PFSK-1 (cell line): ENCODE measurements around the gene SLC12A4.

Experiments used
- FOXP2 ChIP-seq: optimal IDR thresholded peaks from 2 replicates; pipeline ENCODE3; 2011; ENCODE audit warnings: borderline replicate concordance, control low read depth, inconsistent platforms; ENCODE audit not compliant: insufficient read depth; ENCODE audit errors: extremely low read length, extremely low read depth
- POLR2AphosphoS5 ChIP-seq: IDR thresholded peaks from 2 replicates; pipeline ENCODE4 v1.6.1; 2012; ENCODE audit warnings: low read depth, mild to moderate bottlenecking, control low read depth, low read length, moderate library complexity
- REST ChIP-seq, 2 experiments: IDR thresholded peaks; 2 replicates each; pipeline versions ENCODE4 v1.6.1 to v1.8.0; 2011 to 2012; ENCODE audit warnings: low read depth in 2 of 2, low read length in 2 of 2, control low read depth in 1 of 2, inconsistent platforms in 1 of 2, mild to moderate bottlenecking in 1 of 2, moderate library complexity in 1 of 2; ENCODE audit not compliant: insufficient read depth in 1 of 2
- SIN3A ChIP-seq: IDR thresholded peaks from 2 replicates; pipeline ENCODE4 v1.6.1; 2012; ENCODE audit warnings: mild to moderate bottlenecking, low read length, moderate library complexity, borderline replicate concordance; ENCODE audit not compliant: insufficient read depth
- TAF1 ChIP-seq: IDR thresholded peaks from 2 replicates; pipeline ENCODE4 v1.6.1; 2012; ENCODE audit warnings: low read length, control low read depth, borderline replicate concordance; ENCODE audit not compliant: insufficient read depth

The SLC12A4 gene

DNA sequence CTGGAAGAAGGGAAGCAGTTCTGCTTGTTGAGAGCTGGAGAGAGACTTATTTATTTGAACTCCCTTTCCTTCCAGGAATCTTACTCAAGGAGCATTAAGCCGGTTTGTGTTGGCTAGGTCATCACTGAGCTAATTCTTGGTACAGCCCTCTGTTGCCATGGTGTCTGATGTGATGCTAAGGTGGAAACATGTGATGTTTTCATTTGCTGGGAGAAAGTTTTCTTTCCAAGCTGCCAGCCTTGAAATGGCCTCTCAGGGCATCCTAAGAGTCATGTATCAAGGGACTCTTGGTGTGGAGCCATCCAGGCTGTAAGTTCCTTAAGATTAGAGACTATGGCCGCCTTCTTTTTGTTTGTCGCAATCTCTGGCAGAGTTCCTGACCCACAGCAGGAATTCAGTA lies 71.2 kb downstream of the SLC12A4 start:
- TF ChIP-seq REST (IDR thresholded peaks at IDR 0.05; ENCODE audit: insufficient read depth in 1 of 2, low read depth in 2 of 2, low read length in 2 of 2) (no peak), POLR2AphosphoS5 (no peak), SIN3A (no peak), FOXP2 (no peak), TAF1 (no peak)

DNA sequence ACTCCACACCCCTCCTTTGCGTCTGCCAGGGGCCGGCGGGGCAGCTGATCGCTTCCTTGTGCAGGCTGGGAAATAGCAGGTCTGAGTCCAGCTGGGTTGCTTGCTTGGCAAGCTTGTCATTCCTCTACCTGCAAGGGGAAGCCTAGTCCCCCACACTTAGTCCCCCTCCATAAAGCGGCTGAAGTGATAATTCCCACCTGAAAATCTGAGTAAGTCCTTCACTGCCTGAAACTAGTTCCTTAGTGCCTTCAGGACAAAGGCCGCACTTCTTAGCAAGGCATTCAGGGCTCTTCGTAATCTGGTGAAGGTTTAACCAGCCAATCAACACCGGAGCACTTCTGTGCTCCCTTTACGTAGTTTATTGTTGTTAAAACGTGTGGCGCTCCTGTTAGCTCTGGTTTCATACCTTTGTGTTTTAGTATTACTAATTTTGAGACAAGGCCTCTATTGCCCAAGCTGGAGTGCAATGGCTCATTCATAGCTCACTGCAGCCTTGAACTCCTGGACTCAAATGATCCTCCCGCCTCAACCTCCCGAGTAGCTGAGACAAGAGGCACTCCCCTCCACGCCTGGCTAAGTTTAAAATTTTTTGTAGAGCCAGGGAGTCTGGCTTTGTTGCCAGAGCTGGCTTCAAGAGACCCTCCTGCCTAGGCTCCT lies 74.6 kb downstream of the SLC12A4 start:
- no peak for TF ChIP-seq TAF1
- TF ChIP-seq REST (IDR thresholded peaks at IDR 0.05; ENCODE audit: insufficient read depth in 1 of 2, low read depth in 2 of 2, low read length in 2 of 2), result no peak
- TF ChIP-seq SIN3A, result no peak
- no peak for TF ChIP-seq POLR2AphosphoS5
- TF ChIP-seq FOXP2, result no peak
